DMS79 (cell line): ENCODE measurements around the gene SYNDIG1L.
"Not testable (repeated sequence)": the region's sequence is repeated elsewhere in the genome, so short reads cannot be mapped to it uniquely, and the experiment has no call there.

Experiments used
- DNase-seq: peaks from one replicate; lab custom pipeline; 2025; lab: John Stamatoyannopoulos, UW

Gene SYNDIG1L

DNA sequence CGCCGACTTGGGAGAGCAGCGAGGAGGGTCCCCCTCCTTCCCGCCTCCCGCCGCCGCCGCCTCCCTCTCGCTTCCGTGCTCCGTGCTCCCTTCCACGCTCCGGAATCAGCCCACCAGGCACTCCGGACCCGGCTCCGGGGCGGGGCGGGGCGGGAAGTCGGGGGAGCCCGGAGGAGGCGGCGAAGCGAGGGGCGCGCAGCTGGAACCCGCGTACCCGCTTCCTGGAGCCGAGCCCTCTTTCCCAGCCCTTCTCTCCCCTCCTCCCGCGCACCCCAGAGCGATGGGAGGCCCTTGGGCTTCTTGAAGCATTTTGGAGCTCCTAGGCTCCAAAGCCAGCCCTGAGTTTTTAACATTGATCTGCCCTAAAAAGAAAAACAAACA, at the start of gene SYNDIG1L:
SYNDIG1L (minus strand) TSS at position 9 of the 381 bp plus-strand sequence. CDS start 16,466 bp downstream, outside the sequence.
- no peak for DNase-seq

DNA sequence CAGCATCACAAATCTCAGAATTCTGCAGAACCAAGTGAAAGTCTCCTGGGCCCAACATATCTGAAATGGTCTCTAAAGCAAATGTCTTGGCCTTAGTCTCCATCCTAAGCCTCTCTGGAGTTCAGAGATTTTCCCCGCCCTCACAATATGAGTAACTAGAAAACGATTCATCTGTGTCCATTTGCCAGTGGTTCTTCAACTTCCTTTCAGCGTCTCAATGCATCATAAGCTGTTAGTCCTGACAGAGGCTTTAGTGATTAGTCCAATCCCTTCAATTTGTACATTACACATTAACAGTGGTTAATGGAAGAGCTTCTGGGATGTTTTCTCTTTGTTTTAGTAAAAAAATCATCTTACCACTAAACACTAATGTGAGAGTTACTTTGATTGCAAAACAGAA, 49.7 kb upstream of the SYNDIG1L start:
- no peak for DNase-seq

DNA sequence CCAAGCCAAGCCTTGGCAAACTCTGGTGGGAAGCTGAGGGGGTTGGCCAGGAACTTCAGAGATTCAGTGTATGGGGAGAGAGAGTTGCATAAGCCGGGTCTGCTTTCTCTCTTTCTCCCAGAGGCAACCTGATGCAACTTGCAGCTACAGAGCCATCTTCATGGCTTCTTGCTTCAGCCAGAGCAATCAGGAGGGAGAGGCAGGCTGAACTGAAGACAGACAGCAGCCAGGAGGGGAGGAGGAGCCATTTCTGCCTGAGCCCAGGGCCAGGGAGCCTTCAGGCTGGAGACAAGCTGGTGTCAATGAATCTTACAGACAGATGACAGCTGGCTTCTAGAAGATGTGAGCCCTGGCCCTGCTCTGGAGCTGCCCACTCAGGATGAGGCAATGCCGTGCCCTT, 48.4 kb upstream of the SYNDIG1L start:
- no peak for DNase-seq

DNA sequence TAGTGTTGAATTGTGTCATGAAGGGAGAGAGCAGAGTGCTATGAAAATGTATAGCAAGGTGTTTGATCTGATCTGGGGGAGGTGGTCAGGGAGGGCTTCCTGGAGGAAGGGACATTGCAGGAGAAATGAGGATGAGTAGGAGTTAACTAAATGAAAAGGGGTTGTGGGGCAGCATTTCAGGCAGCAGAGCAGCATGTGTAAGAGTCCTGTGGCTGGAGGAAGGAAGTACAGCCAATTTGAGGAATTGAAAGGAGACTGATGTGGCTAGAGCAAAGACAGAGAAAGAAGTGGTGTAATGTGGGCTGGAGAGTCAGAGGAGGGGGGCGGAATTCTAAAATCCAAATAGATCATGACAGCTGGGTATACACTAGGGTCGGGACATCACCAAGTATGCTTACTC, 46.6 kb upstream of the SYNDIG1L start:
- no peak for DNase-seq

DNA sequence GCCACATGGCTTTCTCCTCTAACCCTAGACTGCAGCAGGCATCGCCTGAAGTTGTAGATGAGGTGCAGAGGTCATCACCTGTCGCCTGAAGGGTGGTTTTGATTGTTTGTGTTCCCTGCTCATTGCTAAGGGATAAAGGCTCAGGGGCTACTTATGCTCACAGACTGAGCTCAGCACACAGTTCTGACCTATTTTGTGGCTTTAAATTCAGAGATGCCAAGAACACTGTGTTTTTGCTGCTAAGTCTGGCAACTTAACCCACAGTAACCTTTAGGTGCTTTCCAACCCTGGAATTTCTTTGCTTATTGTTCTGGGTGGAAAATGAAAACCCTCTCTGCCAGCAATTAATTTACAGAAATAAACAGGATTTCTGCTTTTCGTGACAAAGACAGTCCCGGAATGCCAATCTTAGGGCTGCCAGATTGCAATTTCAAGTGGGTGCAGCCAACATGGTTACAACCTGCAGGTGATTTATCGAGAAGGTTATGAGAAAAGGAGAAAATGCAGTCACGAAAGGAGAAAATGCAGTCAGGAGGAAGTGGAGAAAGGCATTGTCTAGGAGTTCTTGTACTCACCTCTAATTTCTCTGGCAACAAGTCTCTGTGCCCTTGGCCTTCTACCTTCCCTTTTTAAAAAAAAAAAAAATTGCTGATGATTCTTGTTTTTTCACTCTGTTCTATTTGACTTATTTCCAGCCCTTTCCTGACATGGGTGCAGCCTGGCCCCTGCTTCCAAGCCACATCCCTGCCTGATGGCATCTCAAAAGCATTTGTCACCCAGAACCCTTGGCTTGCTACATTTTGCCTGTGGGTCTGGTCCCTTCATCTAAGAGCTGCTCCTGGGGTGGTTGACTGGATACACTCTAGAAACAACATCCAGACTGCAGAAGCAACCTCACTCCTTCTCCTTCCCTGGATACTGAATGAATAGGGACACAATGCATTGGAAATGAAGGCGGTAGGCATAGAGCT, 43.8 kb upstream of the SYNDIG1L start:
- no peak for DNase-seq

DNA sequence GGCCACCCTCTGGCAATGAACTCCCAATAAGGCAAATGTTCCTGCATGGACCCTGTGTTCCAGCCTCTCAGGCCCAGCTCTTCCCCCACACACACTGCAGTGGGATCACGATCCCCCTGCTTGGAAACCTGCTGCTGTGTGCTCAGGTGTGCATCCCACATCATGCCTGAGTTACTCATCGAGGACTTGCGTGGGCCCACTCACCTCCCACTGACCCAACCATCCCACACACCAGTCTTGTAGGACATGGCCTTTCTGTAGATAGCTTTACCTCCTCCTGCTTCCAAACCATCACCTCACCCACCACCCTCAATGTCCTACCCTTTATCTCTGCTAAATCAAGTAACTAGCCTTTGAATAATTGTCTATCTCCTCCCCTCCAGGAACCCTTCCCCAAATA, 42.5 kb upstream of the SYNDIG1L start:
- no peak for DNase-seq

DNA sequence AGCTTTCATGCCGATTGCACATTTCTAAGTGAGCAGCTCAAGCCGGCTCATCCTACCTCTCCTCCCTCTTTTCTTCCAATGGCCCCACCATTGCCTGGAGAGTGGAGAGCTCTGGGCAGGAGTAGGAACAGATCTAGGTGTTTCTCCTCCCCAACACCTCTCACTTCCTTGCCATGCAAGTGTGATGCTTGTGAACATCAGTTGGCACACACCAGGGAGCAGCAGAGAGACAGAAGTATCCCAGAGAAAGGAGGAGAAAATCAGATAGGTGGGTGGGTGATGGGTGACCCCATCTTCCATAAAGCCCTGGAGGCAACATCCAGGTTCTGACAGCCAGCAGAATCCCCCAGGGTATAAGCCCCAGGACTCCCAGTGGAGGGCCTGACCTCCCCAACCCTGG, 39.3 kb upstream of the SYNDIG1L start:
- DNase-seq, result no peak

DNA sequence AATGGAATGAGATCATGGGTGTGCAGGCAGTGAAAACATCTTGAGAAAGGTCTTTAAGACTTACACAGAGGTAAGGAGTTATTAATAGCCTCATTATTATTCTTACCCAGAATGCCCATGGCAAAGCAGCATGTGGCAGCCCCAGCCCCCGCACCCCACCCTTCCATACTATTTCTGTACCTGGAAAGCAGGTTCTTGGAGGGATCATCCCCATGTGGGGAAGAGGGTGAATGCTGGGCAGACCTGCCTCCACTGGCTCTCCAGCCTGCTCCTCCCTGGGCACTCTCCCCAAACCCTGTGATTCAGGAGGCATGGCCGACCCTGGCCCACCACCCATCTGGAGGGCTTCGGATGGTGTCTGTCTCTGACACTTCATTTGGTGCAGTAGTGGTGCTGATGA, 38.8 kb upstream of the SYNDIG1L start:
- DNase-seq, result no peak

DNA sequence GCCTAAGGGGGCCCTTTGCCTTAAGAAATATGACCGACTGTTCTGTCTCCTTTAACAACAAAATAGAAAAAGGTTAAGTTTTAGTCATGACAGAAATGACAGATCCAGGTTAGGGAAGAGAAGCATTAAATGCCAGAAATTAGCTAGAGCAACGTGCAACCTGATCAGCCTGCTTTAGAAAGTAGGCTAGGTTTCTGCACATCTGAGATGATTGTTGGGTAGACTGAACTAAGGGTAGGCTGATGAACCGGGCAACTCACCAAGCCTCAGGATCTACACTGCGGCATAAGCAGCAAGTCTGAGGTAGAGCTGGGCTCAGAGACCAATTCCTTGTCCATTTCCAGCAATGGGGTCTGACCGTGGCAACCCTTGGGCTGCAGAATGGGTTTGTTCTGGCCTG, 37.7 kb upstream of the SYNDIG1L start:
- DNase-seq, result no peak

DNA sequence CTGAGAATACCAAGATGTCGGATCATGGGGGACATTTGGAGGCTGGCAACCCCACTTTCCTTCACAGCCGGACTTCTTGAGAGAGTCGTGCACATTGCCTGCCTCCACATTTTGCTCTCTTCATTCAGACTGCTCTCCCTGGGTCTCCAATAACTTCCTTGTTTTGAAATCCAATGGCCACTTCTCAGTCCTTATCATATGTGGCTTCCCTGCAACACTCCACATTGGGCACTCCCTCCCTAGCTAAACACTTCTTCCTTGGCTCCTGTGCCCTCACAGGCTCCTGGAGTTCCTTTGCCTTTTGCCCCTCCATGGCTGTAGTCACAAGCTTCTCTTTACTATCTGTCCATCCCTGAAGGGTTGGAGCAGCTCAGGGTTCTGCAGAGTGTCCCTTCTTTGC, 37.0 kb upstream of the SYNDIG1L start:
- DNase-seq, result no peak

DNA sequence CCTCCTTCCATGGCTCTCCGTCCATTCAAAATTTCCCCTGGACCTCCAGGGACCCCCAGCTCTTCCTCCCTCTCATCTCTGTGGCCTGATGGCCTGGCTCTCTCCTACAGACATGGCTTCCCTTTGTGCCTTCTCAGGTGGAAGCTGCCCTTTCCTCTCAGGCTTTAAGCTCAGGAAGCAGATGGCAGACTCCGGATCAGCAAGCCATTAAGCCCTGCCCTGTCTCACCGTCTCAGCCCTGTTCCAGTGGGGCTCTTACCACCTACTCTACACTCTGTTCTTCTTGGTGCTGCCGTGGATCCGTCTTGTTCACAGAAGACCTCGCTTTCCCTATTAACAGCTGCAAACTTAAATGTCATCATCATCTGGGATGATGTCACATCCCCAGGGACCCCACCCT, 34.0 kb upstream of the SYNDIG1L start:
- no peak for DNase-seq

DNA sequence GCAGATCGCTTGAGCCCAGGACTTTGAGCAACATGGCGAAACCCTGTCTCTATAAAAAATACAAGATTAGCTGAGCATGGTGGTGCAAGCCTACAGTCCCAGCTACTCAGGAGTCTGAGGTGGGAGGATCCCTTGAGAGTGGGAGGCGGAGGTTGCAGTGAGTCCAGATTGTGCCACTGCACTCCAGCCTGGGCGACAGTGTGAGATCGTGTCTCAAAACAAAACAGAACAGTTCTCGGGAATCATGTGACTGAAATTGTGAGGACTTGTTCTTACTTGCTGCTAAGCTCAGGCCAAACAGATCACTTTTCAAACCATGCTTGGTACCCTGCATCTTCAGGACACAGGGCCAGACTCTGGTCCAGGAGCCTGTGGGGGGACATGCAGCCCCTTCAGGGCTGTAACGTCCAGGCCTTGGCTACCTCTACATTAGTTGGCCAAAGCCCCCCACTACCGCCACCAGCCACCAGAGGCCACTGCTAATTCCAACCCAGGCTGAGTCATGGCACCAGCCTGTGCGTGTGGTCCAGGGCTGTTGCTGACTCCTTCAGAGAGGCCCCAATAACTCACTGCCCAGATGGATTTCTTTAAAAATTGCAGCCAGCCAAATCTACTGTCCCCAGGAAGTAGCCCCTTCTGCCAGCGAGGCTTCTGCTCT, 33.4 kb upstream of the SYNDIG1L start:
- DNase-seq, result no peak

DNA sequence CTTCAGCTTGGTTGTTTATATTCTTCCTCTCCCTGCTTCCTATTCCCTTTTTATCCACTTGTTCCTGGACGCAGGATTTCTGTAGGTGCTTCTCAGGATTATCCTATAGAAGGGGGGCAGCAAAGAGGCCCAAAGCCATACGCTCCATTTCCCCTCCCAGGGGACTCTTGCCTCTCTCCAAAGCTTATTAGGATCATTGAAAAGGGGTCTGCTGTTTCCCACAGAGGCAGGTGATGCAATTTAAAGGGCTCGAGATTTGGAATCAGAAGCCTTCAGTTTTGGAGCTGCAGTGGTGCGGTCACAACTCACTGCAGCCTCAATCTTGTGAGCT, 31.5 kb upstream of the SYNDIG1L start:
- peak; percentile 53 for DNase-seq

DNA sequence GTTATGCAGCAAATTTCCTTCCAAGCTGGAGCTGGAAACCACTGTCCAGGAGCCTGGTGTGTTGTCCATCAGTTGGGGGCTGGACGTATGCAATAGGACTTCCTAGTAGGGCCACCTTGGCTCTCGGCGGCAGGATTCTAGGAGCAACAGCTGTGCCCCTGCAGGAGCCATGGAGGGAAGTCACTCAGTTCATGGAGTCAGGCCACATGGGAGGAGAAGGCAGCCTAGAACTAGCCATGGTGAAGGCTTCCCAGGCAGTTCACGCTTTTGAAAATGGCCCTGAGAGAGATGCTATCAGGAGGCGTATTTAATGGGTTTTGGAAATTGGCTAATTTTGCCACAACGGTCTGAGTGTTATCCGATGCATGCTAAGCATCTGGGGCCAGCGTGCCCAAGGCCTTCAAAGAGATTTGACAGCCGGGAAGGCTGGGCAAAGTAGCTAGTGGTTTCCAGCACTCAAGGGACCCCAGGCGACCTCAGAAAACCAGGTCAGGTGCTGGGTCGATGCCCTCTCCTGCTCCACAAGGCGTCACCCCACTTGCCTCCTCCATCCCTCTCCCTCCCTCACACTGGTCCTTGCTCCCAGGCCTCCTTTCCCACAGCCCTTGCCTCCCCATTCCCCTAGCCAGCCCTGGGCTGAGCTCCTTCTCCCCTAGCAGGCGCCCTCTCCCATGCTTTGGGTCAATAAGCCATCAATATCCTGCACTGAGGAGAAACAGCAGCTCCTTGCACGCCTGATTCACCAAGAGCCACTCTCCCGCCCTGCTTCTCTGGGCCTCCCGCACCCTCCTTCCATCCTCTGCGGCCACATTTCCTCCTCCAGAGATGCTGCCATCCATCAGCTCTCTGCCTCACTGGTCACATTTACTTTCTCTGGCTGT, 30.9 kb upstream of the SYNDIG1L start:
- DNase-seq, result peak; percentile 13

DNA sequence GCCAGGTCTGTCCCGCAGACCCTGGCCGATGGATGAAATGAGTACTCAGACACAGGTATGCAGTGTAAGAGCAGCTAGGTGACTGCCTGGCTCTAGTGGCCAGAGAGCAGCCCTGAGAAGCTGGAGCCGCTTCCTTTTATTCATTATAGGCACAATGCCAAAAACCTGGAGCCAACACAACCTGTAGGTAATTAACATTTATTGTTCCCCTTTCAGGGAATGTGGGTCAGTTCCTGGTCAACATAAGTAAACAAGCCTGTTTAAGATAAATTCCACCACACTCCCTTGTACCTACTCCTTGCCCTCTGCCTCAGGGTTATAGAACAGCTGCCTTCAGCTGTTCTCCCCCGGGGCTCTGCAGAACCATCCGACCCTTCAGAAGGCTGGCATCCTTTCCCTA, 28.4 kb upstream of the SYNDIG1L start:
- DNase-seq, result not testable (repeated sequence)

DNA sequence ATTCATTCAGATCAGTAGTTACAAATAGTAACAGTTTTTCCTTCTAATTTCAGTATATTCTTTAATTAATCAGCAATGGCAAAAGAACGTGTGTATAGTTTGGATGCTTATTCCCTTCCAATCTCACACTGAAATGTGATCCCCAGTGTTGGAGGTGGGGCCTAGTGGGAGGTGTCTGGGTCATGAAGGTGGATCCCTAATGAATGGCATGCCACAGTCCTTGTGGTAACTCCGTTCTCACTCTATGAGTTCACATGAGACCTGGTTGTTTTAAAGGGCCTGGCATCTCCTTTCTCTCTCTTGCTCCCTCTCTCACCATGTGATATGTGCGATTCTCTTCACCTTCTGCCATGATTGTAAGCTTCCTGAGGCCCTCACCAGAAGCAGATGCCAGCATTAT, 18.9 kb upstream of the SYNDIG1L start:
- no peak for DNase-seq

DNA sequence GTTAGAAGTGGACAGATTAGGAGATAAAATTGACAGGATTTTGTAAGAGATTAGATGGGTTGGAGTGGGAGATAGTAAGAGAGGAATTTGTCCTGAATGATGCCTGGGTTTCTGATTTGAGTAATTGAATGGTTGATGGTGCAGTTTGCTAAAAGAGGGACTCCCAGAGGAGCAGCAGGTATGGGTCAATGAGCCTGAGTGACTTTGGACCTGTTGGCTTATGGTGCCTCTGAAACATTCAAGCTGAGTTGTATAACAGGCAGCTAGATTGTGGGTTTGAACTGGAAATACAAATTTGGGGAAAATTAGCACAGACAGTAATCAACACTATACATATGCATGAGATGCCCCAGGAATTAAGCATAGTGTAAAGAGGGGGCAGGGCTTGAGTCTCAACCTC, 16.7 kb upstream of the SYNDIG1L start:
- no peak for DNase-seq

DNA sequence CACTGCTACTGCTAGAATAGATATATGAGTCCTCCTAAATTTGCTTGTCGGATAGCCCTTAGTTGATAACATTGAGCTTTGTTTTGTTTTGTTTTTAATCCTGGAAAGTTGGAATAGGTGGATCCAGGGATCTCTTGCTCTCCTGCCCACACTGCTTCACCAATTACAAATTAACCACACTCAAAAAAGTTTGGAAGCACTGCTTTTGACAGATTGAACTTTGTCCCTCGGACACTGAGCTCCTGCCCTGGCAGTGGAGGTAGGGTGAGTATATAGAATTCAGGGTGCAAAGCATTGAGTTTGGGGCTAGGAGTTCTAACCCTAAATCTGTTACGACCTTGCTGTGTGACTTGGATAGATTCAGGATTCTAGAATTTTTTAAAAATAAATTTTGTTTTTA, 15.1 kb upstream of the SYNDIG1L start:
- no peak for DNase-seq

DNA sequence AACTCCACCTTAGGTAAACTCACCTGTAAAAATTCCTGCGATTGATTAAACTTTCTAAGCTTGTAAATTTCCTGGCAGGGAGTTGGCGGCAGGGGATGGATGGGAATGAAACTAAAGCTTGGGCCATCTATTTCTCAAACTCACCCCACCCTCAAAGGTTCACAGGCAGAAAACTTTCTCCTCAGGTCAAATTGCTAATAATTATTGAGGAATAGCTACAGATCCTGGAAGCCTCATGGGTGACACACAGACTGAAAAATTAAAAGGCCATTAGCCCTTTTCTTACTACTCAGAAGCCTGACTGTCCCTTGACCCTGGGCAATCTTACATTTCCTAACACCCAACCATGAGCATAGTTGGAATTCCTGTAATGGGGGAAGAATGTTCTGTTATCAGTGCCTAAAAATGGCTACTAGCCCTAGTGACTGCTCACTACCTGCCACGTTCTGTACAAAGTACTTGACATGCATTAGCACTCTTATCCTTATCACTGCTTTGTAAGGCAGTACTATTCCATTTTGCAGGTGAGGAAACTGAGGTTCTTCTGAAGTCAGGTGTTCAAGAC, 12.4 kb upstream of the SYNDIG1L start:
- no peak for DNase-seq

DNA sequence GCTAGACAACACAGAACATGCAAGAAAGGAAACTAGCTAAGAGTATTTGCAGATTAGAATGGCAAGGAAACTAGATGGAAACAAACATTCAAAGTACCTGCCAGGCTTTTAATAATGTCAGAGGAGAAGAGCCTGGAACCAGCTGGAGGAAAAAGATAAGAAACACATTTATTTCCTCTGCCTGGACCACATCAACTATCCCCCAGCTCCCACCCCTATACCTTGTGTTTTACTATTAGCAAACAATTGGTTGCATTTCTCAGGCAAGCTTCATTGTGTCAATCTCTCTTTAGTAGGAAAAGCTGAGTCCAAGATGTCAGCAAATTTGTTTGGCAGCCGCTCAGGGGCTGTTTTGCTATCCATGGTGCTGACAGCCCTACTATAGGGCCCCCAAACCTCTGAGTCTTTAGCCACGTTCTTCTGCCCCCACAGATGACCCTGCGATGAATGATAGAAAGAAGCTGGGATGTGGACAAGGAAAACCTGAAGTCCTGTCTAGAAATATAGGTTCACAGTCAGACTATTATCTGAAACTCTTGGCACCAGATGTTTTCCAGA, 11.6 kb upstream of the SYNDIG1L start:
- no peak for DNase-seq

DNA sequence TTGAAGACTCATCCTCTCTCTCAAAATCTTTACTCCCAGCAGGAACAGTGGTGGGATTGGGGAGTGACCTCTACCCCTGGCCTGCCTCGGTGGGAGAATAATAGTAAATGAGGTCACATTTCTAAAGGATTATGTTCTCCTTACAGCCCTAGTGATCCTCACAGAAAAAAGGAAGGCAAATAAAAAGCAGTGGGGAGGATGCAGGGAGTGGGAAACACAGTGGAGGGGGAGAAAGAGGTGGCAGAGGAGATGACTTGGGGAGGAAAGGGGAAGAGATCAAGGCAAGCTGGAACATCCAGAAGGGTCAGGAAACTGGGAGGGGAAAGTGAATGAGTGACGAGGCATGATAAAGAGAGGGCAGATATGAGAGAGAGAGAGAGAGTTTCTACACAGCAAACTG, 8.3 kb upstream of the SYNDIG1L start:
- DNase-seq, result no peak

DNA sequence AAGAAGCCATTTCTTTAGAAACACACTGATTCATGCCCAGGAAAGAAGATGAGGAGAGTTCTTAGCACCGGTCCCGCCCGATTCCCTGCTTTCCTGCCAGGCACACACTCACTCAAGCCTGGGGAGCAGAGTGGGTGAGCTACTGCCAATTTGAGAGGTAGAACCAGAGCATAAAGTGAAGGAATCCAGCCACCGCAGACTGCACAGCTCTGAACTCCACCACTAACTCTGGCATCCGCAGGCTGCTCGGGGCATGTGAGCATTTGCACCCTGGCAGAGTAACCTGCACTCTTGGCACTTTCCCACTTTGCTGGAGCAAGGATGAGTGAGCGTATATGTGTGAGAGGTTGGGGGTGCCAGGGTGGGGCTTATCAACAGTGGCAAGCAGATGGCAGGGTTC, 4.0 kb upstream of the SYNDIG1L start:
- no peak for DNase-seq
